ENCODE data around the gene UNC5C. TPM values are rescaled to one million over a fixed set of nuclear protein-coding genes. Genes with fewer than 3 reads are reported as not detected.

Gene UNC5C
- total RNA-seq, 1 donor from 2014 or later, result 0.70 TPM

DNA sequence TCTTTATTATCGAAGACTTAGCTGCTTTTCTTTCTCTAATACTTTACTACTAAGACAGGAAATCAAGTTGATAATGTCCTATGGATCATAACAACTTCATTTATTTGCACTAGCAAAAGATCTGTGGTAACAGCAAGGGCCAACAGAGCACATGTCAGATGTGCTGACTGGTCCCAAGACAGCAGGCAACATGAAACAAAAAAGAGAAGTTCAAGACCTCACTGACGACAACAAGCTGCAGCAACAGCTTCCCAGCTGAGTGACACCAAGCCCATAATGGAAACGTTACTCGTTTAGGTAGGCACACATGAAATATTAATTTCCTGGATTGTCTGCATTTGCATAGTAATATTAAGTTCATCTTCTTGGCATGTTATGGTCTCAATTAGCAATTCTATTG lies 126.9 kb downstream of the UNC5C start:
- Mint-ChIP-seq H3K9me3 (ENCODE audit: unreplicated experiment) (no peaks in the 10 kb centered on the region), H3K4me3 (ENCODE audit: unreplicated experiment) (no peak overlapping the region), H3K27ac (ENCODE audit: unreplicated experiment) (no peak overlapping the region), H3K4me1 (ENCODE audit: unreplicated experiment) (peaks cover 10% of the 10 kb centered on the region), H3K36me3 (ENCODE audit: unreplicated experiment) (no peaks in the 10 kb centered on the region), H3K27me3 (ENCODE audit: unreplicated experiment) (no peaks in the 10 kb centered on the region)
- no peak for DNase-seq (ENCODE audit: extremely low spot score, unreplicated experiment)
- TF ChIP-seq CTCF (IDR thresholded peaks at IDR 0.05), result no peak

- Mint-ChIP-seq H3K36me3 (ENCODE audit: unreplicated experiment) (no peaks in the 10 kb centered on the region), H3K27ac (ENCODE audit: unreplicated experiment) (no peak overlapping the region), H3K9me3 (ENCODE audit: unreplicated experiment) (no peaks in the 10 kb centered on the region), H3K4me1 (ENCODE audit: unreplicated experiment) (peaks cover 22% of the 10 kb centered on the region), H3K27me3 (ENCODE audit: unreplicated experiment) (no peaks in the 10 kb centered on the region), H3K4me3 (ENCODE audit: unreplicated experiment) (no peak overlapping the region)
- no peak for TF ChIP-seq CTCF (IDR thresholded peaks at IDR 0.05)
- DNase-seq (ENCODE audit: extremely low spot score, unreplicated experiment), result no peak
Observed at GRCh38 chr4:95417531-95417930, 131.2 kb downstream of the UNC5C start.

DNA sequence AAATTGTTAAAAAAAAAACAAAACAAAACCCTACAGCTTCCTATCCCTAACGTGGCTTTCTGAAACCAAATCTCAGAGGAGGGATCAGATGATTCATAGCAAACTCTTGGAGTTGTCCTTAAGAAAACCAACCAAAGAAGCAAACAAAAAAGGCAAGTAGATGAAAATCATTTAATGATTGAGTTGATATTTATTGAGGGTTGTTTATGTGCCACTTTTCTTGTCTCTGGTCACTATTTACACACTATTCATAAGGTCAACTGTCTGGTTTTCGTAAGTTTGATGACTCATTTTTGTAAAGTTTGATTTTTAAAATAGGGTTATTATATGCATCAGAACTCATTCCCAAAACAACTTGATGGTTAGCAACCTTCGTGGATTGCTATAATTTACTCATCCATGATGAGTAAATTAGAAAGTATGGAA lies 133.4 kb downstream of the UNC5C start:
- H3K4me1 Mint-ChIP-seq (ENCODE audit: unreplicated experiment), result peaks cover 27% of the 10 kb centered on the region
- H3K36me3 Mint-ChIP-seq (ENCODE audit: unreplicated experiment), result no peaks in the 10 kb centered on the region
- no peak for DNase-seq (ENCODE audit: extremely low spot score, unreplicated experiment)
- TF ChIP-seq CTCF (IDR thresholded peaks at IDR 0.05), result no peak
- no peak overlapping the region for H3K4me3 Mint-ChIP-seq (ENCODE audit: unreplicated experiment)
- H3K9me3 Mint-ChIP-seq (ENCODE audit: unreplicated experiment), result no peaks in the 10 kb centered on the region
- no peak overlapping the region for H3K27ac Mint-ChIP-seq (ENCODE audit: unreplicated experiment)
- H3K27me3 Mint-ChIP-seq (ENCODE audit: unreplicated experiment), result no peaks in the 10 kb centered on the region

DNA sequence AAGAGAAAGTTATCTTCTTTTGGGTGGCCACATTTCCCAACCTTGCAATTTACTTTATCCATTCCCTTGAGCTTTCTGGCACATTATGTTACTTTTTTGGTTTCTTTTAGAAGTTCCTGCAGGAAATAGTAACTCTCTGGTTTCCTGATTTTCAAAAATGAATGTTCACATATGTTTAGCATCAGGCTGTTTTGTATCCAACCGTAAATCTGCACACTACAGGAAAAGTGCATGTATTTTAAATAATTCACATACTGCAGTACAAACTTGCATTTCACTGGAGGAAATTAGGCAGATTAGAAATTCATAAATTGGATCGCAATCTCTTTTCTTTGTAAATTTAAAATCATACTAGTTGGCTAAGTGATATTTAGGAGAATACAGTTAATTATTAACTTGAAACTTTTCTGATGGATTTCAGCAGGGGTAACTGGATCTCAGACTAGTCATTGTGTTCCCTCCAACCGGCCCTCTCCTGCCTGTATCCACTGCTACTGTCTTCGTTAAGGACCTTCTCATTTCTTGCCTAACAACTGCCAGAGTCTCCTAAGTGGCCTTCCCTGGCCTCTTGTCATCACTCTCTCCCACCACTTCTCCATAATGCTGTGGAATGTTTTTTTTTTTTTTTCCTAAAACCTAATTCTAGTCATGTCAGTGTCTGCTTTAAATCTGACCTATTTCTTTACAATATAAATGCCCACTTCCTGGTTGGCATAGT lies 137.2 kb downstream of the UNC5C start:
- H3K27me3 Mint-ChIP-seq (ENCODE audit: unreplicated experiment), result peaks cover 5% of the 10 kb centered on the region
- no peaks in the 10 kb centered on the region for H3K36me3 Mint-ChIP-seq (ENCODE audit: unreplicated experiment)
- no peak for TF ChIP-seq CTCF (IDR thresholded peaks at IDR 0.05)
- no peaks in the 10 kb centered on the region for H3K9me3 Mint-ChIP-seq (ENCODE audit: unreplicated experiment)
- H3K4me1 Mint-ChIP-seq (ENCODE audit: unreplicated experiment), result peaks cover 21% of the 10 kb centered on the region
- no peak overlapping the region for H3K27ac Mint-ChIP-seq (ENCODE audit: unreplicated experiment)
- DNase-seq (ENCODE audit: extremely low spot score, unreplicated experiment), result no peak
- no peak overlapping the region for H3K4me3 Mint-ChIP-seq (ENCODE audit: unreplicated experiment)

GRCh38 chr4:95410387-95410977 lies 138.3 kb downstream of the UNC5C start:
- no peak for DNase-seq (ENCODE audit: extremely low spot score, unreplicated experiment)
- Mint-ChIP-seq H3K9me3 (ENCODE audit: unreplicated experiment) (no peaks in the 10 kb centered on the region), H3K4me3 (ENCODE audit: unreplicated experiment) (no peak overlapping the region), H3K4me1 (ENCODE audit: unreplicated experiment) (peaks cover 16% of the 10 kb centered on the region), H3K36me3 (ENCODE audit: unreplicated experiment) (no peaks in the 10 kb centered on the region), H3K27ac (ENCODE audit: unreplicated experiment) (no peak overlapping the region), H3K27me3 (ENCODE audit: unreplicated experiment) (peaks cover 5% of the 10 kb centered on the region)
- no peak for TF ChIP-seq CTCF (IDR thresholded peaks at IDR 0.05)

Data from osteocyte (in vitro differentiated cells).